Esophagus muscularis mucosa (tissue), 3 donors: ENCODE results near the gene BCAS1.
"Not testable (repeated sequence)": the region's sequence is repeated elsewhere in the genome, so short reads cannot be mapped to it uniquely, and the experiment has no call there.

Source experiments
- CTCF ChIP-seq, 3 experiments: fragments of 200-600 bp in 2 of 3; fragments of 450-650 bp in 1 of 3; sonication (generic) in 2 of 3; IDR thresholded peaks; one replicate each; pipeline ENCODE4 v1.5.1; 2017 to 2019; ENCODE audit warnings: antibody characterized with exemption in 3 of 3, mild to moderate bottlenecking in 2 of 3, moderate library complexity in 1 of 3
- POLR2A ChIP-seq: fragments of 450-650 bp; IDR thresholded peaks from one replicate; pipeline ENCODE4 v1.6.1; 2017; ENCODE audit warnings: antibody characterized with exemption, moderate library complexity, mild to moderate bottlenecking, low read depth
- POLR2AphosphoS5 ChIP-seq, 2 donors: sonication (generic); formaldehyde crosslinking; IDR thresholded peaks; one replicate each; pipeline ENCODE4 v1.6.1; 2017; ENCODE audit warnings: antibody characterized with exemption in 2 of 2

GRCh38 chr20:54006216-54006615 is 64.2 kb downstream of the BCAS1 start:
- not testable (repeated sequence) for TF ChIP-seq POLR2AphosphoS5 (IDR thresholded peaks at IDR 0.05); CTCF (IDR thresholded peaks at IDR 0.05); POLR2A
